ENCODE data around the gene ASCL5. TPM values are rescaled to one million over a fixed set of nuclear protein-coding genes. Genes with fewer than 3 reads are reported as not detected.
A peak's percentile ranks its signal among the peaks of the same experiment; 100 is the strongest.

ASCL5 gene
- total RNA-seq, 1 experiment from 2014 or later = not detected

GRCh38 chr1:201085902-201086735, 40.9 kb downstream of the ASCL5 start:
- peak; percentile 47 for DNase-seq (ENCODE audit: low read depth)

GRCh38 chr1:201084295-201084694, 42.7 kb downstream of the ASCL5 start:
- no peak for DNase-seq (ENCODE audit: low read depth)

GRCh38 chr1:201083741-201084140, 43.2 kb downstream of the ASCL5 start:
- no peak for DNase-seq (ENCODE audit: low read depth)

- no peak for DNase-seq (ENCODE audit: low read depth)
Measured at GRCh38 chr1:201080135-201080534, 46.8 kb downstream of the ASCL5 start.

GRCh38 chr1:201077736-201078135, 49.2 kb downstream of the ASCL5 start:
- DNase-seq (ENCODE audit: low read depth) = no peak

GRCh38 chr1:201077116-201077515, 49.9 kb downstream of the ASCL5 start:
- DNase-seq (ENCODE audit: low read depth) = no peak

- DNase-seq (ENCODE audit: low read depth) = no peak
Measured at GRCh38 chr1:201076092-201076491, 50.9 kb downstream of the ASCL5 start.

GRCh38 chr1:201074018-201074417, 53.0 kb downstream of the ASCL5 start:
- DNase-seq (ENCODE audit: low read depth) = peak; percentile 11

- DNase-seq (ENCODE audit: low read depth) = no peak
Measured at GRCh38 chr1:201072922-201073321, 54.1 kb downstream of the ASCL5 start.

- peak; percentile 72 for DNase-seq (ENCODE audit: low read depth)
Measured at GRCh38 chr1:201072149-201072548, 54.8 kb downstream of the ASCL5 start.

GRCh38 chr1:201069636-201070035, 57.3 kb downstream of the ASCL5 start:
- no peak for DNase-seq (ENCODE audit: low read depth)

- DNase-seq (ENCODE audit: low read depth) = no peak
Measured at GRCh38 chr1:201068976-201069375, 58.0 kb downstream of the ASCL5 start.

- DNase-seq (ENCODE audit: low read depth) = no peak
Measured at GRCh38 chr1:201066986-201067385, 60.0 kb downstream of the ASCL5 start.

GRCh38 chr1:201065686-201066085, 61.3 kb downstream of the ASCL5 start:
- DNase-seq (ENCODE audit: low read depth) = no peak

GRCh38 chr1:201064806-201065205, 62.2 kb downstream of the ASCL5 start:
- DNase-seq (ENCODE audit: low read depth) = no peak

Other genes starting within 250 kb of the ASCL5 start
- 18.0 and 19.9 TPM in 2 replicates for gene INAVA, start 232.3 kb downstream of the ASCL5 start, total RNA-seq (2014; rRNA removed; shearing (Covaris generic))
- 0.60 and 0.68 TPM in 2 replicates for gene KIF21B, start 103.5 kb downstream of the ASCL5 start, total RNA-seq (2014; rRNA removed; shearing (Covaris generic))
- not detected in 2 replicates for gene CACNA1S, start 14.8 kb downstream of the ASCL5 start, total RNA-seq (2014; rRNA removed; shearing (Covaris generic))
- gene TMEM9, start 27.3 kb upstream of the ASCL5 start, total RNA-seq (2014; rRNA removed; shearing (Covaris generic)) = 101 and 107 TPM in 2 replicates
- 1.1 and 3.9 TPM in 2 replicates for gene IGFN1, start 63.6 kb upstream of the ASCL5 start, total RNA-seq (2014; rRNA removed; shearing (Covaris generic))
- under 0.01 TPM in 1 of 2 replicates, not detected in the other for gene PKP1, start 156.3 kb upstream of the ASCL5 start, total RNA-seq (2014; rRNA removed; shearing (Covaris generic))